NB4 (cell line): ENCODE data around the gene GC.

Experiments used
- DNase-seq: peaks from one replicate; pipeline ENCODE4 v3.0.0; 2010; ENCODE audit warnings: low read depth
- H3K4me3 ChIP-seq: one replicate; pipeline ENCODE4 v1.5.1; 2011; ENCODE audit warnings: mild to moderate bottlenecking, low read depth, low read length, moderate library complexity
- MAX ChIP-seq: IDR thresholded peaks from 2 replicates; pipeline ENCODE4 v1.6.1; 2011; ENCODE audit warnings: low read depth, low read length
- MYC ChIP-seq: IDR thresholded peaks from 2 replicates; pipeline ENCODE4 v1.6.1; 2011; ENCODE audit warnings: low read depth, low read length
- POLR2A ChIP-seq: IDR thresholded peaks from 2 replicates; pipeline ENCODE4 v1.6.1; 2011; ENCODE audit warnings: mild to moderate bottlenecking; ENCODE audit not compliant: insufficient read length; ENCODE audit errors: extremely low read depth
- TF ChIP-seq, protein P1 (sequence below): IDR thresholded peaks from one replicate; pipeline ENCODE4 v1.5.1; 2012; ENCODE audit warnings: low read depth, low read length

GC gene

GRCh38 chr4:71732706-71733105, 51.2 kb downstream of the GC start:
- peak; percentile 20 for DNase-seq
- H3K4me3 ChIP-seq = no peak overlapping the region
- no peak for TF ChIP-seq POLR2A
- TF ChIP-seq MYC = no peak
- no peak for TF ChIP-seq MAX
- TF ChIP-seq, protein P1, sequence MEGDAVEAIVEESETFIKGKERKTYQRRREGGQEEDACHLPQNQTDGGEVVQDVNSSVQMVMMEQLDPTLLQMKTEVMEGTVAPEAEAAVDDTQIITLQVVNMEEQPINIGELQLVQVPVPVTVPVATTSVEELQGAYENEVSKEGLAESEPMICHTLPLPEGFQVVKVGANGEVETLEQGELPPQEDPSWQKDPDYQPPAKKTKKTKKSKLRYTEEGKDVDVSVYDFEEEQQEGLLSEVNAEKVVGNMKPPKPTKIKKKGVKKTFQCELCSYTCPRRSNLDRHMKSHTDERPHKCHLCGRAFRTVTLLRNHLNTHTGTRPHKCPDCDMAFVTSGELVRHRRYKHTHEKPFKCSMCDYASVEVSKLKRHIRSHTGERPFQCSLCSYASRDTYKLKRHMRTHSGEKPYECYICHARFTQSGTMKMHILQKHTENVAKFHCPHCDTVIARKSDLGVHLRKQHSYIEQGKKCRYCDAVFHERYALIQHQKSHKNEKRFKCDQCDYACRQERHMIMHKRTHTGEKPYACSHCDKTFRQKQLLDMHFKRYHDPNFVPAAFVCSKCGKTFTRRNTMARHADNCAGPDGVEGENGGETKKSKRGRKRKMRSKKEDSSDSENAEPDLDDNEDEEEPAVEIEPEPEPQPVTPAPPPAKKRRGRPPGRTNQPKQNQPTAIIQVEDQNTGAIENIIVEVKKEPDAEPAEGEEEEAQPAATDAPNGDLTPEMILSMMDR = no peak

DNA sequence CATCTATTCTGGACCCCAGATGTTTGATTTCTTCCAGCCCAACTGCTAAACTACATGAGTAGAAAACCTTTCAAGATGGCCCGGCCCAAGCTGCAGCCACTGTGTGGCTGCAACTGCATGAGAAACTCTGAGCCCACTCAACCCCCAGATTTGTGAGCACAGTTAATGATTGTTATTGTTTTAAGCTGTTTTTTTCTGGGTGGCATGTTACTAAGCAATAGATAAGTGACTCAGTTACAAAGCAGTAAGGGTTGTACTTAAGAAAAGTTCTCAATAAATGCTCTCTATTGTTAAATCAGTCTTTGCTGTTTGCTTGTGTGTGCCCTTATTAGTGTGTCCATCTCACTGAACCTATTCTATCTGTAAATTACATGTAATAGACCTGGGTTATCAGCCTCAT, 51.8 kb downstream of the GC start:
- TF ChIP-seq MYC = no peak
- no peak for TF ChIP-seq MAX
- TF ChIP-seq POLR2A = no peak
- TF ChIP-seq, protein P1 = no peak
- DNase-seq = no peak
- no peak overlapping the region for H3K4me3 ChIP-seq

DNA sequence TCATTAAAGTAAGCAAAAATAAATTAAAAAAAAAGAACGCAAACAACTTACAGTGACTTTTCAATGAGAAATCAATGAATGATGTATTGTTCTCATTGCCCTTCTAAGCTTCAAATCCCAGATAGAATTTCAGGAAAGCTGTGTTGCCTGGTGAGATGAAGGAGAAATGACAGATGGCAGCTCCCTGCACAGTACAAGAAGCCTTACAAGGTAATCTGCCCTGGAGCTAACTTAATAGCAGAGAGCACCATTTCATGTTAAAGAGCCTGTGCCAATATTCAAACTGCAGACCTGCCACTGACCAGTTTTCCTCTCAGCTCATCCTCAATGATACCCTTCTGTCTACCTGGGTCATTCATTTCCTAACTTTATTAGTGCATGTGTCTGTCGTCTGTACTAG, 54.0 kb downstream of the GC start:
- DNase-seq = no peak
- no peak for TF ChIP-seq MYC
- TF ChIP-seq MAX = no peak
- H3K4me3 ChIP-seq = no peak overlapping the region

GRCh38 chr4:71713611-71714203, 70.2 kb downstream of the GC start:
- H3K4me3 ChIP-seq = no peak overlapping the region
- peak; percentile 39 for DNase-seq
- TF ChIP-seq MYC (no peak), POLR2A (no peak), MAX (no peak)
- TF ChIP-seq, protein P1 = no peak

- no peak for DNase-seq
- TF ChIP-seq POLR2A (no peak), MAX (no peak), MYC (no peak)
- TF ChIP-seq, protein P1 = no peak
- H3K4me3 ChIP-seq = no peak overlapping the region
Measured at GRCh38 chr4:71711985-71712348, 71.9 kb downstream of the GC start.

GRCh38 chr4:71711044-71711984, 72.6 kb downstream of the GC start:
- no peak for TF ChIP-seq POLR2A
- TF ChIP-seq MAX = no peak
- TF ChIP-seq MYC = no peak
- TF ChIP-seq, protein P1 = no peak
- H3K4me3 ChIP-seq = no peak overlapping the region
- no peak for DNase-seq
